ENCODE data around the gene C15orf62.
A peak's percentile ranks its signal among the peaks of the same experiment; 100 is the strongest.

The C15orf62 gene

DNA sequence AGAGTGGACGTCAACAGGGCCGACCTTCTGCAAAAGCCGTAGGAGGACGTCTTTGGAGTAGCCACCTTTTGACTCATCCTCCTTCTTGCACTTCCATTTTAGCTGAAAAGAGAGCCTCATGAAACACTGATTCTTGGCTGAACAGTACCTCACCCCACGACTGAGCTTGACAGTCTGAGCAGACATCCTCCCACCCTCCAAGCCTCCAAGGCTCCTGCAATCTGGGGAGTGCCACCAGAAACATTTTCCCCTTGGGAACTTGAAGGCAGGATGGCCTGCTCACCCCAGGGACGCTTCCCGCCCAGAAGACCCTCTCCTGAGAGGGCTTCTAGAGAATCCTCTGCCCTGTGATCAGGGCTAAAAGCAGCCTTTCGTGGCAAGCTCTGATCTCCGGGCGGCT lies 5.2 kb downstream of the C15orf62 start:
- in situ Hi-C loops (cut with HindIII; ENCODE audit: low sequenced_read_pairs): no loop called here

DNA sequence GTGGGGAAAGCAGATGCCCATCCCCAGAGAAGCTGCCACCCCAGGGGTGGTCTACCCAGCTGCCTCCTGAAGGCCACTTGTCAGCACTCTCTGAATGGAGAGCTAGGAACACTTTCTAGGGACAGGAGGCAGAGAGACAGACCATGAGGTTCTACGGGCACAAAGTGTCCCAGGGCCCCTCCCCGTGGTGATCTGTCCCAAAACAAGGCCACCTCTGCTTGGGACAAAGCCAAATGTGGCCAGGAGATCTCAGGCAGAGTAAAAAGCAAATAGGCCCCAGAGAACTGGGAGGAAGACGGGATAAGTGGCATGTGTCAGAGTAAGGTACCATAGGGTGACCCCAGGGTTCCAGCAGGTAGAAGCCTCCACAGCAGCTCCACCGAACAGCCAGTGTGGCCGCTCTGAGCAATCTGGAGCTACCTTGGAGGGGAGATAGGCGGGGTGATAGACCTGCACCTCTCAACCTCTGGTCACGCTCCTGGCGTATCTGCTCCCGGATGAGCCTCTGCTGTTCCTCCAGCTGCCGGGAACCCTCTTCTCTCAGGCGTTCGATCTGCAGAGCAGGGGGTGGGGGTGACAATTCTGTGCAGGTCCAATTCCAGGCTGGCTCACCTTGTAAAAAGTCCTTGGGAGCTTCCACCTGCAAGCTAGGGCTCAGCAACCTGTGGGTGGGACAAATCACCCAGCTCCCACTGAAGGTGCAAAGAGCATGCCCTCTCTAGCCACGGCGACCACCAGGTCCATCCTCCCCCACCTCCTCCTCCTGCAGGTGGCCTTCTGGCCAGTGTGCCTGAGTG lies 6.2 kb downstream of the C15orf62 start:
- H3K4me3 ChIP-seq (ENCODE audit: low read depth, low read length): no peak overlapping the region
- in situ Hi-C loops (cut with HindIII; ENCODE audit: low sequenced_read_pairs): no loop called here
- no peak for TF ChIP-seq CTCF (IDR thresholded peaks at IDR 0.05; ENCODE audit: low read depth, low read length)
- DNase-seq (ENCODE audit: low read depth, low spot score): no peak

More for the DNA sequence above, 5.2 kb downstream of the C15orf62 start:
- TF ChIP-seq CTCF (IDR thresholded peaks at IDR 0.05; ENCODE audit: low read depth, low read length): no peak
- H3K4me3 ChIP-seq (ENCODE audit: low read depth, low read length): no peak overlapping the region
- DNase-seq (ENCODE audit: low read depth, low spot score): no peak

DNA sequence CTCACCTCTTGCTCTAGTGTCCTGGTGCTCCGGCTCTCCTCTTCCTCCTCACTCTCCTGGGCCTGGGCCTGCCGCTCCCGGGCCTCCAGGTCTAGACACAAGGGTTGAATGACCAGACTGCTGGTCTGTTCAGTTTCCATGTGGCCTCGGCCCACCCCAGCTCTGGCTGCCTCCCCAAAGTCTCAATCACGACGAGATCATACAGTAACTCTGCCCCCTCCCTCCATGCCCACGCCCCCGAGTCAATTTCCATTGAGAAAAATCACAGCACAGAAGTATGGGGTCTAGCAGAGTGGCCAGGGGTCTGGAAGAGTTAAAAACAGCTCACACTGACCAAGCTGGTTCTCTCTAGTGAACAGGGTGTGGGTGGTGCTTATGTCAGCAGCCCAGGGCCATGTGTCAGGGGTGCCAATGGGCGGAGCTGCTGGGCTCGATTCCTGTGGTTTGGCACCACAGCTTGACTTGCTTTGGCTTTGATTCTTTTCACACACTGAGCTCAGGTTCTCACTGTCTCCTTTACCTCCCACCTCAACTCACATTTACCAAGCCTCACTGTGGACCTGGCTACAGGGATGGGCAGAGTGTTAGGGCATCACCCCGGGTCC lies 6.9 kb downstream of the C15orf62 start:
- peak; percentile 60 for DNase-seq (ENCODE audit: low read depth, low spot score)
- in situ Hi-C loops (cut with HindIII; ENCODE audit: low sequenced_read_pairs): no loop called here
- H3K4me3 ChIP-seq (ENCODE audit: low read depth, low read length): no peak overlapping the region
- TF ChIP-seq CTCF (IDR thresholded peaks at IDR 0.05; ENCODE audit: low read depth, low read length): no peak

DNA sequence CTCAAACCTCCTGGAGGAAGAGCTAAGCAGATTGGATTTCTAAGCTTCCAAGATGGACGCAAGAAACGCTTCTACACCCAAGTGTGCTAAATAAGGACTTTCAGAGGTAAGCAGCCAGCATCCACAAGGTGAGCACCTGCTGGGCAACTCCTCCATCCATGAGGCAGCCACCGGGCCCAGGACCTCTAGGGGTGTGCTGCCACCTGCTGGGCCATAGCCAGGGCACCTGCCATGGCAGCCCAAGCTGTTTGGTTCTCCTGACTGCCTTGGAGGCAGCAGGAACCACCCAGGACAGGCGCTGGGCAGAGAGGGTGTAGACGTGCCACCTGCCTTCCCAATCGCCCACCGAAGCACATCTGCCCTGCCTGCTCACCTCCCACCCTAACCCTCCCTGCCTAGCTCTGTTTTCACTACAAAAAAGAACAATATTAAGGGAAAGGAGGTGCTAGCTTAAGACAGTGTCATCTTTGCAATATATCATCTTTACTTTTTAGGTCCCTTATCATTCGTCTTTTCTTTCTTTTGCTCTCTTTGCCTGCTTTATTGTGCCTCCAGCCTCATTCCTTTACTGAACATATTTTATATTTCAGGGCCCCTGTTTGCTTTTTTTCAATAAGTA lies 12.9 kb downstream of the C15orf62 start:
- DNase-seq (ENCODE audit: low read depth, low spot score): no peak
- no peak overlapping the region for H3K4me3 ChIP-seq (ENCODE audit: low read depth, low read length)
- in situ Hi-C loops (cut with HindIII; ENCODE audit: low sequenced_read_pairs): no loop called here
- peak; percentile 50 for TF ChIP-seq CTCF (IDR thresholded peaks at IDR 0.05; ENCODE audit: low read depth, low read length)

DNA sequence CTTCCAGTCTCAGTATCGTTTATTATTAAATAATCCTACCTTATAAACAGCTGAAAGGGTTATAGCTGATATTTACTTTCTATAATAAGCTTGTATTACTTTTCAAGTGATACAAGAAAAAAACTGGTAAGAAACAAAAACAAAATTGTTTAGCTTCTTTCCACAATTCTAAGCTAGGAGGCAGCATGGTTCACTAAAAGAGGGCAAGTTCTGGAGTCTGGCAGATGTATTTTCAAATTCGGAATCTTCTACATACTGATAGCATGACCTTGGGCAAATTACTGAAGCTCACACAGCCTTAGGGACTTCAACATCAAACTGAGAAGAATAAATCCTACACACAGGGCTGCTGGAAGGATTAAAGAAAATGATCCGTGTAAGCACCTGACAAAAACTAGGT lies 15.4 kb downstream of the C15orf62 start:
- in situ Hi-C loops (cut with HindIII; ENCODE audit: low sequenced_read_pairs): no loop called here
- no peak overlapping the region for H3K4me3 ChIP-seq (ENCODE audit: low read depth, low read length)
- DNase-seq (ENCODE audit: low read depth, low spot score): no peak
- TF ChIP-seq CTCF (IDR thresholded peaks at IDR 0.05; ENCODE audit: low read depth, low read length): no peak

DNA sequence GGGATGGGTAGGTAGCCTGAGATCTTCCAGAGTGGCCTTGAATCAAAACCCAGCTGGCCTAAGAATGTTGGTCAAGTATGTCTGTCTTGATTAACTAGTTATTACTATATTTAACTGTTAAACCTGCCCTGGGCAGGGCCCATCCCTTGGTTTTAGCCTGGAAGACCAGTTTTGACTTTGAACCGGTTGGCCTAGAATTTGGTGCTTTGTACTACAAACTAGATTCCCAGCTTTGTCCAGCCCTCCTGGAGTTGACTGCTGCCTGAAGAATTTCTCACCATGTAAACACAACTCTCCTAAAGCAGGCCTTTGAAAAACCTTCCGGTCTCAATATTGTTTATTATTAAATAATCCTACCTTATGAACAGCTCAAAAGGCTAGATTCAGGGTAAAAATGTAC lies 16.0 kb downstream of the C15orf62 start:
- DNase-seq (ENCODE audit: low read depth, low spot score): no peak
- in situ Hi-C loops (cut with HindIII; ENCODE audit: low sequenced_read_pairs): no loop called here
- no peak for TF ChIP-seq CTCF (IDR thresholded peaks at IDR 0.05; ENCODE audit: low read depth, low read length)
- H3K4me3 ChIP-seq (ENCODE audit: low read depth, low read length): no peak overlapping the region
